ENCODE measurements around the gene PRIMA1.

DNA sequence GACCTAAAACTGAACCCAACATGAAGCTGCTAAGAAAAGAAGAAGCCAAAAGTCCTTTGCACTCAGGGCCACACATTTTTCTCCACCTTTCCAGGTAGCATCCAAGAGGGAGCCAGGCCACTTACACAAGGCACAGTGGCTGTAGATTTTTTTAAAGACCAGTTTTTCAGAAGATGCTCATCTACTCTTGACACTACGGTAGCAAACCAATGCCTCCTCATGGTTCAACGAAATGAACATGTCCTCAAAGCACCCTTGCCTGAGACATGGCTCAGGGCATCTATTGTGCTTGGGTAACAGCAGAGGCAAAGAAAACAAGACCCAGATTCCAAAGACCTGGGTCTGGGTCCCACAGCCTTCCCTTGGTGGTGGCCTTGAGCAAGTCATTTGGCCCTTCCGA, 22.3 kb downstream of the PRIMA1 start:
- TF ChIP-seq KDM4B (IDR thresholded peaks at IDR 0.05; ENCODE audit: borderline replicate concordance in 2 of 2, low read depth in 1 of 2) = no peak
- TF ChIP-seq RFX5 (IDR thresholded peaks at IDR 0.05; ENCODE audit: low read depth, low read length) = no peak
- TF ChIP-seq CTCF (IDR thresholded peaks at IDR 0.05 in 2 of 3, conservative IDR thresholded peaks at IDR 0.05 in 1 of 3; ENCODE audit: insufficient read depth in 2 of 3, low read depth in 1 of 3, low read length in 3 of 3) = no peak
- no peak for TF ChIP-seq KAT2B (IDR thresholded peaks at IDR 0.05; ENCODE audit: low read depth, low read length)
- TF ChIP-seq HMG20B (CRISPR knock-in tag; IDR thresholded peaks at IDR 0.05) = no peak
- no peak for TF ChIP-seq BDP1 (IDR thresholded peaks at IDR 0.05; ENCODE audit: insufficient read depth, insufficient read length)
- no peak for TF ChIP-seq EP300 (IDR thresholded peaks at IDR 0.05; ENCODE audit: low read length)
- TF ChIP-seq CEBPG (CRISPR knock-in tag; IDR thresholded peaks at IDR 0.05) = no peak
- TF ChIP-seq CEBPG (tag; conservative IDR thresholded peaks at IDR 0.05 in 1 of 2, IDR thresholded peaks at IDR 0.05 in 1 of 2) = no peak
- no peak for TF ChIP-seq TAF1 (IDR thresholded peaks at IDR 0.05; ENCODE audit: control insufficient read depth, extremely low read depth, insufficient read depth, low read length, severe bottlenecking)
- no peak for TF ChIP-seq ZNF121 (CRISPR knock-in tag; conservative IDR thresholded peaks at IDR 0.05)
